H1 (cell line): Measurements from ENCODE around the gene STXBP2. TPM values are rescaled to one million over a fixed set of nuclear protein-coding genes. Genes with fewer than 3 reads are reported as not detected.

Experiments
- CREB1 ChIP-seq: IDR thresholded peaks from 2 replicates; pipeline ENCODE4 v1.6.1; 2012; ENCODE audit warnings: inconsistent platforms
- GABPA ChIP-seq: IDR thresholded peaks from 2 replicates; pipeline ENCODE4 v1.6.1; 2011; ENCODE audit warnings: mild to moderate bottlenecking, low read length, moderate library complexity, borderline replicate concordance; ENCODE audit not compliant: insufficient read depth
- POLR2AphosphoS5 ChIP-seq: IDR thresholded peaks from 2 replicates; pipeline ENCODE4 v1.6.1; 2011; ENCODE audit warnings: low read depth, low read length
- polyA plus RNA-seq, 7 experiments: library from polyadenylated mRNA; depleted of rRNA in 3 of 7; stranded (reverse) in 5 of 7; unstranded in 2 of 7; fragments of >200 nt in 5 of 7; fragments of 200-250 nt in 2 of 7; gene quantifications; 1 replicate in 5 of 7; 2 replicates in 1 of 7; 4 replicates in 1 of 7; pipeline versions ENCODE4 v1.2.1 to v1.2.3, GENCODE V29; 2011 to 2013; ENCODE audit warnings: missing spikeins in 2 of 7, mixed read lengths in 2 of 7
- total RNA-seq: library from RNA; stranded (reverse); fragmentation: NEBNext Ultra II Directional; extraction: Animal tissue kit (Norgen Biotek cat#: 25700); gene quantifications from 2 replicates; pipeline ENCODE4 v1.2.1, GENCODE V29; 2021
- TF ChIP-seq, protein P1 (sequence below): IDR thresholded peaks from 2 replicates; pipeline ENCODE4 v1.6.1; 2012; ENCODE audit warnings: inconsistent platforms
- TF ChIP-seq, protein P2 (sequence below): IDR thresholded peaks from 2 replicates; pipeline ENCODE4 v1.6.1; 2011; ENCODE audit warnings: low read depth, mild to moderate bottlenecking, low read length; ENCODE audit not compliant: insufficient read depth

STXBP2 gene
- total and polyA plus RNA-seq, 2 of the 8 experiments (the other 6 are each of a cell fraction or from before 2014, with no cell fraction given), result 52.9 to 53.8 TPM

DNA sequence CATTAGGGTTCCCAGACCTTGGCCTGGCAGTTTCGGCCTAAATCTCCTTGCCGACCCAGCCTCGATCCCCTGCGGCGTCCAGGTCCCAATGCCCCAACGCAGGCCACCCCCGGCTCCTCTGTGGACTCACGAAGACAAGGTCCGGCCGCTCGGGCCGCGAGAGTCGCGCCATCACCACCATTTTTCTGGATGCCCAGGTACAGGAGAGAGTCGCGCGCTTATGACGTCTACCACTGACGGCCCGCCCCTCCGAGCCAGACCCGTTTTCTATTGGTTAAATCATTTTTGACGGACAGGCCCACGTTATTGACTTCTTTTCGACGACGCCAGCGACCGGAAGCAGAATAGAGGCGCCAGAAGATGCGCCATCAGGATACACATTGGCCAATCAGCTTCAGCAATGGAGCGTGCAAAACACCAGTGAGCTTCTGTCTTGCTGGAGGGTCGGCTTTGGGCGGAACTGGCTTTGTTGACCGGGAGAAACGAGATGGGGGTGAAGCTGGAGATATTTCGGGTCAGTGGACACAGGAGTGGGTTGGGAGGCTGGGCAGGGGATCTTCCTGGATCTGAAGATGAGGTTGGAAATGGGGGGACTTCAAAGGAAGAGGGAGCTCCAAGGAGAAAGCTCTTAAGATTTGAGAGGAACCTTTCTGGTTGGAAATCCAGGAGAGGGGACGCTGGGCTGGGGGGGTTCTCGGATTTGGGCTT is 7.4 kb upstream of the STXBP2 start, which contains the start of the genes PET100 and XAB2 (continued):
- TF ChIP-seq, protein P1, sequence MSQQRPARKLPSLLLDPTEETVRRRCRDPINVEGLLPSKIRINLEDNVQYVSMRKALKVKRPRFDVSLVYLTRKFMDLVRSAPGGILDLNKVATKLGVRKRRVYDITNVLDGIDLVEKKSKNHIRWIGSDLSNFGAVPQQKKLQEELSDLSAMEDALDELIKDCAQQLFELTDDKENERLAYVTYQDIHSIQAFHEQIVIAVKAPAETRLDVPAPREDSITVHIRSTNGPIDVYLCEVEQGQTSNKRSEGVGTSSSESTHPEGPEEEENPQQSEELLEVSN, result no peak
- peak; percentile 85 for TF ChIP-seq POLR2AphosphoS5
- TF ChIP-seq, protein P2, sequence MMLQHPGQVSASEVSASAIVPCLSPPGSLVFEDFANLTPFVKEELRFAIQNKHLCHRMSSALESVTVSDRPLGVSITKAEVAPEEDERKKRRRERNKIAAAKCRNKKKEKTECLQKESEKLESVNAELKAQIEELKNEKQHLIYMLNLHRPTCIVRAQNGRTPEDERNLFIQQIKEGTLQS, result peak; percentile 78
- no peak; the same call in 1 of the 2 replicates for TF ChIP-seq GABPA
- TF ChIP-seq CREB1, result peak; percentile 98
